ENCODE results near the gene PLB1. TPM values are rescaled to one million over a fixed set of nuclear protein-coding genes. Genes with fewer than 3 reads are reported as not detected.
A peak's percentile ranks its signal among the peaks of the same experiment; 100 is the strongest.
"Not testable (repeated sequence)": the region's sequence is repeated elsewhere in the genome, so short reads cannot be mapped to it uniquely, and the experiment has no call there.

Gene PLB1
- total RNA-seq, 1 experiment from 2014 or later = 0.91 TPM

DNA sequence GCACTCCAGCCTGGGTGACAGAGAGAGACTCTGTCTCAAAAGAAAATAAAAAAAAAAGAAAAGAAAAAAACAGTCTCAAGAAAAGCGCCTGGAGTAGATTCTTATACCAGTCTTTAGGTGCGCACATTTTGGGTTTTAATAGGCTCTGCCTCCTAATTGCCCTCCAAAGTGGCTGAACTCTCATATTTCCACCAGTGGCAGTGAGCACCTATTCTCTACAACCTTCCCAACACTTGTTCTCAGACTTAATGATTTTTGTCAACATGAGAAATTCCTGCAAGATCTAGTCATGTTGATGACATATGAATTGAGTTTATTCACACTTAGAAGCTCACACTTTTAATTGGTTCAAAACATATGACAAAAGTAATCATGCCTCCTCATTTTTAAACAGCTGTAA lies 39.0 kb downstream of the PLB1 start:
- no peak for DNase-seq (ENCODE audit: low read depth)

DNA sequence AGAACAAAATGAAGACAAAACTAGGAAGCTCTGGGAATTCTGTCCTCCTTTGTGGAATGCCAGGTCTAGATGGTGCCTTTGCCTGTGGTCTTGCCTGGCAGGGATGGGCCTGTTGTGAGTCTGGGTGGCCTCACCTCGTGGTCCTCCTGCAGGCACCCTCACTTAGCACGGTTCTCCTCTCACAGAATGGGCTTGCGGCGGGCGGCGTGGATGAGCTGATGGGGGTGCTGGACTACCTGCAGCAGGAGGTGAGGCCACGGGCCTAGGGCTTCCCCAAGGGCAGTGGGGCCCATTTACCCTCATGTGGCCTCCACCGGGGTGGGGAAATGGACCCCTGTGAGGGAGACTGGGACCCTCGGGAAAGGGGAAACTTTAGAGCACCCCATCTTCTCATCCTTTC lies 42.3 kb downstream of the PLB1 start:
- DNase-seq (ENCODE audit: low read depth) = no peak

DNA sequence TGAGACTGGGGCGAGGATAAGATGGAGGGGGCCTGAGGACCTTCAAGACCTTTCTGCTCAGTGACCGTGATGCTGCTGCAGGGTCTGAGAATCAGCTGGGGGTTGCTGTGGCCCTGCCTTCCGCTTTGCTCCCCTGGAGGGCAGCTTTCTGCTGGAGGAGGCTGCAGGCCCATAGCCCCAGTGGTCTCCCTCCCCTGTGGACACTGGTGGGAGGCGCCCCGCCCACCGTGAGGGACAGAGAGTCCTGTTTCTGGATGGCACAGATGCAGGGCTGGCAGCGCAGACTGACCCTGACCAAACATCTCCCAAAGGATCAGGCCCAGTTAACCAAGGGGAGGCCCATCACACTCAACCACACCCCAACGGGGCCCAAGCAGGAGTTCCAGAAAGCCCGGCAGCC lies 42.8 kb downstream of the PLB1 start:
- no peak for DNase-seq (ENCODE audit: low read depth)

DNA sequence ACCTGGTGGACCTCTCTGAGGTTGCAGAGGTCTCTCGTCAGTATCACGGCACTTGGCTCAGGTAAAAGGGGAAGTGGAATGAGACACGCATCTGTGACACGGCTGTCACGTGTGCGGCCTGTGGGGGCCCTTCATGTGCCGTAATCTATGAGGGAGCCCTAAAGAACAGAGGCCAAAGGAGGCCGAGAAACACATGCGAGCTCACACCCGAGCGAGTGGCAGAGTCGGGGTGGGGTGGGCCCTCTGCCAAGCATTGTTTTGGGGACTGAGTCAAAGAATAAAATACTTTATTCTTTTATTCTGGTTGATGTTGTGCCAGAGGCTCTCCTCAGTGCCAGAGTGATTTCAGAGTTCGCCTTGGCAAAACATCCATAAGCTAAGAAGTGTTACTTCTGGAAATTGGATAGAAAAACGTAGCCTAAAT lies 43.3 kb downstream of the PLB1 start:
- no peak for DNase-seq (ENCODE audit: low read depth)

DNA sequence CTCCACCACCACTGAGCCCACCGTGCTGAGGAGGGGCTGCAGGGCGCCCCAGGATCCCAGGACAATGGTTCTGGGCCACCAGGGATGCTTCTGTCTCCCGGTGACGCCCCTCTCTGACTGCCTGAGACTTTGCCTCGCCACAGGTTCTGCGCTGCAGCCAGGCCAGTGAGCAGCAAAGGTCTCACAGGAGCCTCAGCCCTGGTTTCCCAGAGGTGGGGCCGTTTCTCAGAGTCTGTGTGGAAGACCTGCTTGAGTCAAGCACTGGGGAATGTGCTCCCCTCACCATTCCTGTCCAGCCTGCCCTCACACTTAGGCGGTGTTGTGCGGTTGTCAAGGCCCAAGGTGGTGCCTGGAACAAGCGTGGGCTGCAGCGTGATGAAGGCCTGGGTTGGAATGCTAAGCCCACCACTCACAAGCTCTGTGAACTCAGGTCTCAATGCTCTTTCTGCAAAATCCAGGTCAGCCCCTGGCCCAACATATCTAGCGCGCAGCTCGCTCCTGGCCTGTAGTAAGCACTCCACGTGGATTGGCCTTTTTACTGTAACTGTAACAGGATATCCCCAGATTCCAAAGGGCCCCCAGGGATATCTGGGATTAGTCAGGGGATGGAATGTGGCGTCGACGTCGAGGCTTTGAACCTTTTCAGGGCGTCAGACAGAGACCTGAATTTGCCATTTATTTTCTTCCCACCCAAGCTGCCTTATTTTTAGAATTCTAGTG lies 47.6 kb downstream of the PLB1 start:
- no peak for DNase-seq (ENCODE audit: low read depth)

DNA sequence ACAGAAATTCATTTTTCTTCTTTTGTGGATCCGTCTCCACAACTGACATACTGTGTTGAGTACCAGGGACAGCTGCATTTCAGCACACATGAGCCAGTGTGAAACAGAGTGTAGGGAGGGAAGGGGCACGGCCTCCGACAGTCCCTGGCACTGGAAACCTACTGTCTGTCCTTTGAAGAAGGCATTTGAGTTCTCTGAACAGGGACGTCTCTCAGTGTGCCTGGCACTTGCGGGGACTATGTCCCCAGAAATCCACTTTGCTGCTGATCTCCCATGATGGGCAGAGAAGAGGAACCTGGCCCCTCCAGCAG lies 48.1 kb downstream of the PLB1 start:
- no peak for DNase-seq (ENCODE audit: low read depth)

DNA sequence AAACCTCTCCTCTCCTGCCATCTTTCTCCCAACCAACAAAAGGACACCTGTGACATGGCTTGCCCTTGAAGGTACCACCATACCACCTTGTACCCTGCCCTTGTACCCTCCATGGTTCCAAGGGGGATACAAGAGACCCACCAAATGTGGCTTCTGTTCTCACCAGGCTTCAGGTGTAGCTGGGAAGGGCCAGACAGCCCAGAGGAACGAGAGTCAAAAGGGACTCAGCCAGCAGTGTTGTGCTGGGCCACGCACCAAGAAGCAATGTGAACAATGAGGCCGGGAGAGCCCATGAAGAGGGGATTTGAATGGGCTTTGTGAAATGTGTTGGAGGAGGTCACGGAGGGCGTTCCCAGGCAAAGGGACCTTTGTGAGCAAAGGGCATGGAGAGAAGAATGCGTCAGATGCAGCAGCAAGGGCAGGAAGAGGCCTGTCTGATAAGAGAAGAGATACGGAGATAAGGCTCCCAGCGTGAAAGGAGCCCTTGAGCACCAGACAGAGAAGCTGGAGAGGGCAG lies 48.6 kb downstream of the PLB1 start:
- no peak for DNase-seq (ENCODE audit: low read depth)

DNA sequence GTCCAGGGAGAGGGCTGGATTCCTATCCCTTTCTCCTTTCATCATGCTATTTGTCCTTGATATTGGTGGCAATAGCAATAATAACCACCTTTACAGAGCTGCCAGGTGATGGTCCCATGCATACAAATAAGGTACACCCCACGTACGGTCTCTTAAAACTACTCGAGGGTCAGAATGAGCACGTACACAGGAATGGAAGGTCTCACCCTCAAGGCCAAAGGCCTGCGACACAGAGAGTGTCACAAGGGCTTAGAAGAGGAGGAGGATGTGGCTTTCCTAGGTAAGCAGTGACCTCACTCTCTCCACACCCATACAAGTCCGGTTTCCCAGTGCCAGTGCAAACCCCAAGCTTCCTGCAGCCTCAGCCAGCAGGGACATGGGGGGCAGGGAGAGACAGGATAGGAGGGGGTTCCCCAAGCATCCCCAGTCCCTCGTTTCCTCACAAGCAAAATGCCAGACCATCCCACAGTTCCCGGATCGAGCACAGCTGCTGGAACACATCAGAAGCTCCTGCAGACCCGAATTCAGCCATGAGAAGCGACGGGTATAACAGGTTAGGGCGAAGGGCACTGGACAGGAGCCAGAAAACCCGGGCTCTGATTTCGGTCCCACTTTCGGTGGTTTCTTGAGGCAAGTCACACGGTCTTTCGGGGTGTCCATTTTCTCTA lies 49.2 kb downstream of the PLB1 start:
- peak; percentile 33 for DNase-seq (ENCODE audit: low read depth)

DNA sequence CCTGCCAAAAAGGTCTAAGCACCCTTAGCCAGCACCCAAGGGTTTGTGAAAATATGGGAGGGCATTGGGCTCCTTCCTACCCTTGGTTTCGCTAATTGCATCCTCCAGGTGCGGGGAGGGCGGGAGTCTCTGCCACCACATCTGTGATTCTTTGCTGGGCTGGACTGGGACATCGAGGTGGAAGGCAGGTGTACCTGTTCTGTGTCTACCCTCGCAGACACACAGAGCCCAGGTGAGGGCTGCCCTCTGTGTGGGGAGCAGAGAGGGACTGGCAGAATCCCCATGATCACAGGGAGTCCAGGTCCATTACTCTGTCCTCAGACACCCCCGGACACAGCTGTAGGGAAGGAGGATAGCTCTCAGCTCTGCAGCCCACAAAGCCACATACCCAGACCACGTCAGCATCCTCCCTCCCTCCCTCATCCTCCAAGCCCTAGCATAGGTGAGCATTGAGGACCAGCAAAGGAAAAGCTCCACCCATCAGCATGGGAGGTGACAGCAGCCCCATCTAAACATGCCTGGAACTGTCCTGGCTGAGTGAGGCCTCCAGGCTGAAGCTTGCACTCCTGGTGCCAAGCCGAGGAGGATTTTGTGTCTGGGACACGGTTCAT lies 49.8 kb downstream of the PLB1 start:
- DNase-seq (ENCODE audit: low read depth) = no peak

DNA sequence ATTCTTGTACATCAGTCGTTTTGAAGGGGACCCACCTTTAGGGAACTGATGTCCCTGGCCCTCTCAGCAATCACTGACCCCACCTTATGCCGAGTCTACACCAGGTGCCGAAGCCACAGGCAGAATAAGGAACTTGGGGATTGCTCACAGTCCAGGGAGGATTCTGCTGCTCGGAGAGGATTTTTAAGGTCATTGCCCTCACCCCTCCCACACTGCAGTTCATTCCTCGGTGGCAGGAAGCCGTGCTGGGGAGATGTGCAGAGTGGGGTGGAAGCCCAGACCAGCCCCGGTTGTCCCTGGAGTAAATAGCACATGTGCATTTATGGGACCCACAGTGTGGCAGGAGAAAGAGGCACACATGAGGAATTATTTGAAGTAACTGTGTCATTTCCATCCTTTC lies 50.4 kb downstream of the PLB1 start:
- no peak for DNase-seq (ENCODE audit: low read depth)

DNA sequence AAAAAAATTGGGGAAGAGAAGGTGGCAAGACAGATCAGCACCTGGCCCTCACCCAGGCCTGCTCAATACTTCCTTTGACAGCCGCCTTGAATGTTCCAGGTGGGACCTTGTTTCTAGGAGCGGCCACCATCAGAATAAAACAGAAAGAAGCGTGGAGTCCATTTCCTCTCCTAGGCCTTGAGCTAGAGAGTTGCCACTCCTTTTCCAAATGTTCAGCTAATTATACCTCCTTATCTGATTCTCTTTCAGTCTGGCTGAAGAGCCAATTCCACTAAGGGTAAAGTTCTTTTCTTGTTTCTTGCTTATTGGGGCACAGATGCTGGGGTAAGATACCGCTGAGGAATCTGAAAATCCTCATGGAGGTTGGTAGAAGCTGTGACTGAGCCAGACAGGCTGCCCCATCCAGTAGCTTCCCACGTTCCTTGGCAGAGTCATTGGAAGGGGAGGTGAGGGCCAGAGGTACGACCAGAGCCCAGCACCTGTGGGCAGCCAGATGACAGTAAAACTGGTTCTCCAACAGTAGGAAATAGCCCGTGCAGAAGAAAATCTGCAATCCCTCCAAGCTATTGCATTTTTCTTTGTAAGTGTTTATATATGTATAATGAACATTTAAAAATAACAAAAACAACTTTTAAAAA lies 51.5 kb downstream of the PLB1 start:
- DNase-seq (ENCODE audit: low read depth) = no peak

DNA sequence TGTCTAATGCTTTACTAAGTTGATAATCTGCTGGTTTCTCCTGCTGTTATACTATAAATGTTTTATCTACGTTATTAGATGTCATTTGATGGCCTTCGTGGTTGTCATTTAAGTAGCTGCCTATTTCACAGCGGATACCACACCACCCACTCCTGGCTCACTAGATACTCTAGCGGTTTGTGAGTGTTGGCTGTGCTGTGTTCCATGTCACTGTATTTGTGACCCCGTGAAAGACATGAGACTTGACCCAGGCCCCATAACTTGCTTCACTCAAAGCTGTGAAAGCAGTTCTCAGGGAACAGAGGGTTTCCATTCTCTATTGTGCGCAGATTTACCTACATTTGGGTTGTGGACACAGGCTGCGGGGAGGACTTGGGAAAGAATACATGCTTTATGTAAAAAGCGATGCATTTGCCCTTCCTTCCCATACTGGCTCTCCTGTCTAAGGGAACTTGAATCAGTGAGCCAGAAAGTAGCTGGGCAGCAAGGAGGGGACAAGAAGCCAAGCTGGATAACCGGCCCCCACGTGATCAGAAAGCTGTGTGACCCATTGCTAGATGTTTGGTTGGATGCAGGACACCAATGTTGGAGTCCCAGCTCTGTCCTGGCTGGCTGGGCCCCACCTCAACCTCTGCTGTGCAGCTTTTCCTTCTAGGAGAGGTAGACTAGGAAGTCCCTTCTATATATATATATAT lies 52.2 kb downstream of the PLB1 start:
- no peak for DNase-seq (ENCODE audit: low read depth)

DNA sequence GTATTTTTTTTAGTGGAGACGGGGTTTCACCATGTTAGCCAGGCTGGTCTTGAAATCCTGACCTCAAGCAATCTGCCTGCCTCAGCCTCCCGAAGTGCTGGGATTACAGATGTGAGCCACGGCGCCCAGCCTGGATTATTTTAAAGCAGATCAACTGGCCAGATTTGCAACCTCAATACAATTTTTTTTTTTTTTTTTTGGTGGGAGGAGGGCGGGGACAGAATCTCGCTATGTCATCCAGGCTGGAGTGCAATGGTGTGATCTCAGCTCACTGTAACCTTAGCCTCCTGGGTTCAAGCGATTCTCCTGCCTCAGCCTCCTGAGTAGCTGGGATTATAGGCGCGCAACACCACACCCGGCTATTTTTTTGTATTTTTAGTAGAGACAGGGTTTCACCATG lies 54.5 kb downstream of the PLB1 start:
- not testable (repeated sequence) for DNase-seq (ENCODE audit: low read depth)

DNA sequence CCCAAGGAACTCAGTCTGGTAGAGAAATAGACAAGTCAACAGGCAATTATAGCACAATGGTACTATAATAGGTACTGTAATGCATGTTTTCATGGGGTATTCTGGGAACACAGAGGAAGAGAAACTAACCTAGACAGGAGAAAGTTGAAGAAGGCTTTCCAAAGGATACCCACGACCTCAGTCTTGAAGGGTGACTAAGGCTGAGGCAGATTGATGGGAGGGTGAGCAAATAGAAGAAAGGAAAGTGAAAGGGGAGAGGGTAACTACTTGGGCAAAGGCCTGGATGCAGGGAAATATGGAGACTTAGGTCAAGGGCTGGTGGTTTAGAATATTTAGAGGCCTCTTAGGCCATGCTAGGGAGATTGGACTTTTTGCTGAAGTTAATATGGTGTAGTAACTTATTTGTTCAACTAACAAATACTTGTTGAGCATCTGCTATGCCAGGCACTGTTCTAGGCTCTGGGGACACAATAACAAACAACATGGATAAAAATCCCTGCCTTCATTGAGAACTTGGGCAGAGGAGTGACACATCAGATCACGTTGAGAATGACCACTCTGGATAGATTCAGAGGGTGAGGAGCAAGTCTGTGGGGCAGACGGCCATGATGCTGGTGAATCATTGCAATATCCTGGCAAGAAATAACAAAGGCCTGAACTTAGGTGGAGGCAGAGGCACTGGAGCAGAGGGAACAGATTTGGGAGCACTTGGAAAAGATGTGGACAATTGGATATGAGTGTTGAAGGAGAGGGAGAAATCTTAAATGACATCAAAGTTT lies 56.4 kb downstream of the PLB1 start:
- DNase-seq (ENCODE audit: low read depth) = peak; percentile 55

DNA sequence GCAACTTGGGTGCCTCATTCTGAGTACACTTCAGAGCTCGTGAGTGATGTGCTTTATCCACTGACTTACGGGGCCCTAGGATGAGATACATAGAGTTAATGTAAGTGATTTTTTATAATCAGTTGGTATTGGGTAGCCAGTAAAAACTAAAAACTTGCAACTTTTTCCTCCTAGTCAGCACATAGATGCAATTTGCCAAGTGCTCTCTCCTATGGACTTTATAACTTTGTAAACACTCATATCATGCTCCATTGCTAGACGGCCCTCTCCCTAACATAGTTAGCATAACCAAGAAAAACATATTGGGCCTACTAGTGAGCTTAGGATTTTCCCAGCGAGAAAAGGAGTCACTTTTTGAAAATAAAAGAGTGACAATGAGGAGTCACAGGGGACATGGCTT lies 60.4 kb downstream of the PLB1 start:
- no peak for DNase-seq (ENCODE audit: low read depth)

DNA sequence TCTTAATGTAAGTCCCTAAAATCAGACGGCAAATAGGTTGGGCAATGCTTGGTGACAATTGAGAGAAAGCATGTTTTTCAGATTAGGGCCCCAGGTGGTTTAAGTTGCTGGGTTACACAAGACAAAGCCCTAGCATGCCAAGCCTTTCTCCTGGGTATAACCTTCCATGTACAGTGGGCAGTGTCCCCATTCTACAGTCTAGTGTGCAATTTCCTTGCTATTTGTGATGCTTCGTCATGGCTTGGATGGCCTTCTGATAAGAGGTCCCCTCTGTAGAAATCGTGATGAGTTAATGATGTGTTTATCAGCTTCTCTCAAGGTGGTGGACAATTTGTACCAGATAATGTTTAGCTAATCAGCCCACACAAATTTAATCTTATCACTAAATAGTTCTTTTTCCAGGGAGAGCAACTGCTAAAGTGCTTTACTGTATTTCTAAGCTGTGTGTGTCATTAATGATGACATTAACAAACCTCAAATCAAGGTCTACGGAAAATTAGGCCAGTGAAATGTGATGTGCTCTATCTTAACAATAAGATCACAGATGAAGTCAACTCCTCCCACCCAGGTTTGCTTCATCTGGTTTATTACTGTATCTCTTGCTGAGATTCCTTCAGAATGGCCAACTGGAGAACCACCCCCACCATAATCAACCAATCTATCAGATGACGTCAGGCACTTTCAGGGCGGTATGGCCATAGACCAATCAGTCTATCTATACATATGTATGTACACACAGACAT lies 61.7 kb downstream of the PLB1 start:
- DNase-seq (ENCODE audit: low read depth) = no peak

DNA sequence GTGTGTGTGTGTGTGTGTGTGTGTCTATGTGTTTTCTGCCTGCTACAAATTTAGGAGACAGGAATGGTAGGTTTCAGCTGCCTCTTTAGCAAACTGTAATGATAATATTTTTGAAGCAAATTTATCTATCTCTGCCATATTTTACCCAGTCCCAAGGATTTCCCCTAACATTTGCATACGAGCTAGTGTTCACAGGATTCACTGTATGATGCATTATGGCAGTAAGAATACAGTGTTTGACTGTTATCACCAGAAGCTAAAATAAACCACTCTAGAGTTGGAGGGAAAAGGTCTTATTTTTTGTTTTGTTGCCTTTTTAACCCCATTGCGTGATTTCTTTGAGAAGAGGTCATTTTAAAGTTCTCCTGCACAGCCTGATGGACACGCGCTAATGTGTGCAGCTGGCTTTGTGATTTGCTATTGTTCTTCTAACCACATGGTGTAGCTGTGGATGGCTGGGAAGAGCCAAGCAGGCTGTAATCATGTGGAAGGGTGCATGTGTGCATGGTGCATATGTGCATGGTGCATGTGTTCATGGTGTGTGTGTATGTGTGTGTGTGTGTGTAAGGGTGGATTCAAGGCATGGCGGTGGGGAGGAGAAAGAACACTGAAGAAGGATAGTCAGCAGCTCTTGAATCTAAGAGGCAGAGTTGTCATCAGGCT lies 62.4 kb downstream of the PLB1 start:
- no peak for DNase-seq (ENCODE audit: low read depth)

DNA sequence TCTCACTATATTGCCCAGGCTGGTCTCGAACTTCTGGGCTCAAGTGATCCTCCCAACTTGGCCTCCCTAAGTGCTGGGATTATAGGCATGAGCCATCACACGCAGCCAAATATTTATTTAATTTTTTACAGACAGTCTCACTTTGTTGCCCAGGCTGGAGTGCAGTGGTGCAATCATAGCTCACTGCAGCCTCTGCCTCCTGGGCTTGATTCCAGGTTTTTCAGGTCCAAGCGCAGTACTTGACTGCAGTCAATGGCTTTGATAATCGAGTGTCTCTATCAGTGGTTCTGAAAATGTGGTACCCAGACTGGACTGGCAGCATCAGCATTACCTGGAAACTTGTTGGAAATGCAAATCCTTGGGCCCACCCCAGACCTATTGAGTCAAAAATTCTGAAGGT lies 63.1 kb downstream of the PLB1 start:
- DNase-seq (ENCODE audit: low read depth) = no peak

DNA sequence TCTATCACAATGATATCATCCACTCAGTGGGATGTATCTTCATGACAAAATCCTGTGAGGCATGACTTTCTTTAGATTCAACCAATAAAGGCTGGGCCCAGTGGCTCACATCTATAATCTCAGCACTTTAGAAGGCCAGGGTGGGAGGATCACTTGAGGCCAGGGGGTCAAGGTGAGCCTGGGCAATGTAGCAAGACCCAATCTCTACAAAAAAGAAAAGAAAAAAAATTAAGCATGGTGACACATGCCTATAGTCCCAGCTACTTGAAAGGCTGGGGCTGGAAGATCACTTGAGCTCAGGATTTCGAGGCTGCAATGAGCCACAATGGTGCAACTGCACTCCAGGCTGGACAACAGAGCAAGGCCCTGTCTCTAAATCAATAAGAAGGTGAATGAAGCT lies 68.0 kb downstream of the PLB1 start:
- DNase-seq (ENCODE audit: low read depth) = no peak

DNA sequence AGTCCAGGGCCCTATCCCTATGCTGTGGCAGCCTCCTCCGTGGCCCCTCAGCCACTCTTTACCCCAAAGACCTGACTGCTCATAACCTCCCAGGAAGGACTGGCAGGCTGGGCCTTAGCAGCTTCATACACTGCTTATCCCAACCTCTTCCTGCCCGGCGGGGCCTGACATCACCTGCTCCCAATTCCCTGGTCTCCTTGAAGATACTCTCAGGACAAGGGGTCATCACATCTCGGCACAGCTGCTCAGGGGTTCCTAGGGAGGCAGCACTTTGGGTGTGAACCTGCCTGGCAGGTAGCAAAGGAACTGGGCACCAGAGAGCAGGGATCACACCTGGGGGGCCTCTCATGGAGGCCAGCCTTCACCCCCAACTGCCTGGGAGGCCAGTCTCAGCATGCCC lies 68.5 kb downstream of the PLB1 start:
- no peak for DNase-seq (ENCODE audit: low read depth)

Measured in M059J (cell line).